ENCODE measurements around the gene N4BP2L2.

DNA sequence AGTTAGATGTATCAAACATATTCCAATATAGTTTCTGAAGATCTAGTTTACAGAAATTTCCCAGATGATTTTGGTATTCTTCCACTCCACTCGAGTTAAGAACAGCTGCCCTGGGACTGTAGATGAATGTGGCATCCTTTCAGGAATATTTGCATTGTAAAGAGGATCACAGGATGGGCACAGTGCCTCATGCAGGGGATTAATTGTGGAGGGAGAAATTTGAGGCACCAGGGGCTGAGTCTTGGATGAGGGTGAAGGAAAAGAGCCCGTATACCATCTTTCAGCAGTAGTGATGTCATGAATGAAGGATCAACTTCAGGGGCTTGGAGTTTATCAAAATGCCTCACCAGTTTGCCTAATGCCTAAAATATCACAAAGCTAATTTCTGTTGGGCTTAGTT, 43.7 kb upstream of the N4BP2L2 start:
- TF ChIP-seq, protein P1, sequence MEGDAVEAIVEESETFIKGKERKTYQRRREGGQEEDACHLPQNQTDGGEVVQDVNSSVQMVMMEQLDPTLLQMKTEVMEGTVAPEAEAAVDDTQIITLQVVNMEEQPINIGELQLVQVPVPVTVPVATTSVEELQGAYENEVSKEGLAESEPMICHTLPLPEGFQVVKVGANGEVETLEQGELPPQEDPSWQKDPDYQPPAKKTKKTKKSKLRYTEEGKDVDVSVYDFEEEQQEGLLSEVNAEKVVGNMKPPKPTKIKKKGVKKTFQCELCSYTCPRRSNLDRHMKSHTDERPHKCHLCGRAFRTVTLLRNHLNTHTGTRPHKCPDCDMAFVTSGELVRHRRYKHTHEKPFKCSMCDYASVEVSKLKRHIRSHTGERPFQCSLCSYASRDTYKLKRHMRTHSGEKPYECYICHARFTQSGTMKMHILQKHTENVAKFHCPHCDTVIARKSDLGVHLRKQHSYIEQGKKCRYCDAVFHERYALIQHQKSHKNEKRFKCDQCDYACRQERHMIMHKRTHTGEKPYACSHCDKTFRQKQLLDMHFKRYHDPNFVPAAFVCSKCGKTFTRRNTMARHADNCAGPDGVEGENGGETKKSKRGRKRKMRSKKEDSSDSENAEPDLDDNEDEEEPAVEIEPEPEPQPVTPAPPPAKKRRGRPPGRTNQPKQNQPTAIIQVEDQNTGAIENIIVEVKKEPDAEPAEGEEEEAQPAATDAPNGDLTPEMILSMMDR (IDR thresholded peaks at IDR 0.05): no peak
- TF ChIP-seq EP300 (IDR thresholded peaks at IDR 0.05) (no peak), POLR2AphosphoS5 (IDR thresholded peaks at IDR 0.05) (no peak)

Data from stomach (tissue), 4 donors.